CD1c-positive myeloid dendritic cell (primary cell): ENCODE results near the gene PLEK.
A peak's percentile ranks its signal among the peaks of the same experiment; 100 is the strongest.

Experiments used
- DNase-seq: peaks from one replicate; pipeline ENCODE4 v3.0.0-alpha.2; 2016; ENCODE audit errors: extremely low spot score

PLEK gene

GRCh38 chr2:68414876-68415275, 49.8 kb downstream of the PLEK start:
- no peak for DNase-seq

- DNase-seq: no peak
Measured at GRCh38 chr2:68415521-68415920, 50.4 kb downstream of the PLEK start.

GRCh38 chr2:68416081-68416675, 51.1 kb downstream of the PLEK start:
- DNase-seq: no peak

GRCh38 chr2:68417926-68418325, 52.8 kb downstream of the PLEK start:
- DNase-seq: peak; percentile 29

- no peak for DNase-seq
Measured at GRCh38 chr2:68418419-68418818, 53.3 kb downstream of the PLEK start.

GRCh38 chr2:68418855-68419254, 53.8 kb downstream of the PLEK start:
- DNase-seq: no peak

GRCh38 chr2:68420254-68420910, 55.3 kb downstream of the PLEK start:
- DNase-seq: no peak

GRCh38 chr2:68423966-68424650, 59.0 kb downstream of the PLEK start:
- peak; percentile 85 for DNase-seq

- DNase-seq: peak; percentile 29
Measured at GRCh38 chr2:68425503-68425902, 60.4 kb downstream of the PLEK start.

GRCh38 chr2:68426446-68426845, 61.4 kb downstream of the PLEK start:
- DNase-seq: no peak

- DNase-seq: peak; percentile 57
Measured at GRCh38 chr2:68426848-68427579, 61.9 kb downstream of the PLEK start.

GRCh38 chr2:68428126-68428525, 63.0 kb downstream of the PLEK start:
- DNase-seq: peak; percentile 18

- no peak for DNase-seq
Measured at GRCh38 chr2:68428746-68429145, 63.7 kb downstream of the PLEK start.

GRCh38 chr2:68429311-68429826, 64.3 kb downstream of the PLEK start:
- DNase-seq: no peak

GRCh38 chr2:68431316-68431972, 66.4 kb downstream of the PLEK start:
- DNase-seq: no peak

GRCh38 chr2:68432696-68433658, 67.9 kb downstream of the PLEK start:
- no peak for DNase-seq

- peak; percentile 55 for DNase-seq
Measured at GRCh38 chr2:68434981-68435380, 69.9 kb downstream of the PLEK start.

GRCh38 chr2:68435615-68436014, 70.5 kb downstream of the PLEK start:
- no peak for DNase-seq

- DNase-seq: no peak
Measured at GRCh38 chr2:68436270-68436669, 71.2 kb downstream of the PLEK start.

- DNase-seq: peak; percentile 80
Measured at GRCh38 chr2:68438455-68439303, 73.6 kb downstream of the PLEK start.
